ENCODE measurements around the gene SLC15A4.

Gene SLC15A4

GRCh38 chr12:128754275-128754674 lies 69.5 kb downstream of the SLC15A4 start:
- no peak for DNase-seq (ENCODE audit: low spot score)

GRCh38 chr12:128753438-128753837 lies 70.3 kb downstream of the SLC15A4 start:
- no peak for DNase-seq (ENCODE audit: low spot score)

- no peak for DNase-seq (ENCODE audit: low spot score)
Measured at GRCh38 chr12:128752386-128752785, 71.4 kb downstream of the SLC15A4 start.

- no peak for DNase-seq (ENCODE audit: low spot score)
Measured at GRCh38 chr12:128747441-128747840, 76.3 kb downstream of the SLC15A4 start.

- DNase-seq (ENCODE audit: low spot score): no peak
Measured at GRCh38 chr12:128745772-128746689, 77.7 kb downstream of the SLC15A4 start.

GRCh38 chr12:128743916-128744315 lies 79.8 kb downstream of the SLC15A4 start:
- DNase-seq (ENCODE audit: low spot score): no peak
